IMR-90 (cell line): Measurements from ENCODE around the gene FSTL3. TPM values are rescaled to one million over a fixed set of nuclear protein-coding genes. Genes with fewer than 3 reads are reported as not detected.

Source experiments
- ATAC-seq: fragments of 200-7000 bp; cut with Tn5 transposase; 2 replicates; pipeline ENCODE4 v1.9.1; 2020; ENCODE audit warnings: low read depth, mild to moderate bottlenecking, moderate library complexity
- BruUV-seq: library from RNA; stranded (reverse); fragments of 400-500 nt; replicated peaks from 2 replicates; lab custom pipeline; 2021; lab: Mats Ljungman, UMichigan
- CTCF ChIA-PET: fragments of 300-600 bp; formaldehyde crosslinking; extraction: SDS; loops from one replicate; lab custom pipeline; 2021; ENCODE audit warnings: antibody characterized with exemption; lab: Yijun Ruan, JAX
- POLR2A ChIA-PET: fragments of 300-600 bp; sonication (Branson Sonifier 250); formaldehyde crosslinking; loops from one replicate; lab custom pipeline; 2022; ENCODE audit warnings: antibody characterized with exemption; ENCODE audit not compliant: unreplicated experiment; lab: Charles Lee
- DNase-seq: peaks from one replicate; pipeline ENCODE4 v3.0.0; 2013
- H2AFZ ChIP-seq: replicated peaks from 2 replicates; pipeline ENCODE3; 2013; ENCODE audit warnings: low read length, mild to moderate bottlenecking; ENCODE audit not compliant: poor library complexity
- H2AK5ac ChIP-seq: 2 replicates; pipeline ENCODE4 v1.6.1; 2013; ENCODE audit warnings: low read depth, low read length, inconsistent platforms
- H2AK9ac ChIP-seq: replicated peaks from 2 replicates; pipeline ENCODE3; 2013; ENCODE audit warnings: mild to moderate bottlenecking, low read depth, low read length, moderate library complexity; ENCODE audit not compliant: poor library complexity
- H2BK120ac ChIP-seq: 2 replicates; pipeline ENCODE4 v1.6.1; 2013; ENCODE audit warnings: low read depth, low read length, inconsistent platforms
- H2BK15ac ChIP-seq: 3 replicates; pipeline ENCODE4 v1.6.1; 2013; ENCODE audit warnings: low read depth, low read length, inconsistent platforms
- H2BK20ac ChIP-seq: 2 replicates; pipeline ENCODE4 v1.6.1; 2013; ENCODE audit warnings: low read depth, mild to moderate bottlenecking, inconsistent platforms, low read length, moderate library complexity
- H2BK5ac ChIP-seq: 2 replicates; pipeline ENCODE4 v1.6.1; 2013; ENCODE audit warnings: mild to moderate bottlenecking, low read depth, low read length, inconsistent platforms; ENCODE audit not compliant: poor library complexity, severe bottlenecking
- H3K14ac ChIP-seq: replicated peaks from 2 replicates; pipeline ENCODE4 v1.6.1; 2013; ENCODE audit warnings: low read depth, low read length, inconsistent platforms
- H3K18ac ChIP-seq: 2 replicates; pipeline ENCODE4 v1.6.1; 2013; ENCODE audit warnings: low read depth, low read length, control low read depth
- H3K23ac ChIP-seq: 2 replicates; pipeline ENCODE4 v1.6.1; 2013; ENCODE audit warnings: low read depth, low read length, inconsistent platforms
- H3K27ac ChIP-seq: 2 replicates; pipeline ENCODE4 v1.5.1; 2013; ENCODE audit warnings: mild to moderate bottlenecking, control low read depth, low read length; ENCODE audit not compliant: insufficient read depth
- H3K27me3 ChIP-seq: 2 replicates; pipeline ENCODE4 v1.6.1; 2013; ENCODE audit warnings: low read length; ENCODE audit not compliant: control insufficient read depth, insufficient read depth
- H3K36me3 ChIP-seq: 2 replicates; pipeline ENCODE4 v1.6.1; 2013; ENCODE audit warnings: low read length, mixed read lengths; ENCODE audit not compliant: control insufficient read depth, insufficient read depth
- H3K4ac ChIP-seq: 2 replicates; pipeline ENCODE4 v1.6.1; 2013; ENCODE audit warnings: low read depth, low read length, inconsistent platforms
- H3K4me1 ChIP-seq: 2 replicates; pipeline ENCODE4 v1.6.1; 2013; ENCODE audit warnings: low read length, mixed read lengths; ENCODE audit not compliant: control insufficient read depth, insufficient read depth
- H3K4me2 ChIP-seq: 2 replicates; pipeline ENCODE4 v1.6.1; 2013; ENCODE audit warnings: low read depth, mild to moderate bottlenecking, control low read depth, low read length, moderate library complexity
- H3K4me3 ChIP-seq: 2 replicates; pipeline ENCODE4 v1.5.1; 2013; ENCODE audit warnings: low read depth, mild to moderate bottlenecking, control low read depth, low read length, moderate library complexity; ENCODE audit not compliant: insufficient read depth
- H3K56ac ChIP-seq: 2 replicates; pipeline ENCODE4 v1.6.1; 2013; ENCODE audit warnings: low read length, inconsistent platforms; ENCODE audit not compliant: insufficient read depth; ENCODE audit errors: extremely low read depth
- H3K79me1 ChIP-seq, 2 experiments: 2 replicates each; pipeline ENCODE4 v1.6.1; 2013; ENCODE audit warnings: low read length in 2 of 2, inconsistent platforms in 1 of 2, low read depth in 1 of 2
- H3K9ac ChIP-seq: 2 replicates; pipeline ENCODE4 v1.6.1; 2013; ENCODE audit warnings: low read depth, low read length, control low read depth
- H3K9me1 ChIP-seq: 2 replicates; pipeline ENCODE4 v1.6.1; 2013; ENCODE audit warnings: low read length, inconsistent platforms; ENCODE audit not compliant: insufficient read depth
- H3K9me3 ChIP-seq: 2 replicates; pipeline ENCODE4 v1.6.1; 2013; ENCODE audit warnings: low read length; ENCODE audit not compliant: control insufficient read depth, insufficient read depth
- H4K20me1 ChIP-seq: 2 replicates; pipeline ENCODE4 v1.6.1; 2013; ENCODE audit warnings: low read length, inconsistent platforms; ENCODE audit not compliant: insufficient read depth
- H4K5ac ChIP-seq: 2 replicates; pipeline ENCODE4 v1.6.1; 2013; ENCODE audit warnings: mild to moderate bottlenecking, low read depth, low read length, control low read depth
- H4K8ac ChIP-seq, 2 experiments: 2 replicates each; pipeline ENCODE4 v1.6.1; 2013; ENCODE audit warnings: low read depth in 2 of 2, low read length in 2 of 2, control low read depth in 1 of 2, inconsistent platforms in 1 of 2
- H4K91ac ChIP-seq: 2 replicates; pipeline ENCODE4 v1.6.1; 2013; ENCODE audit warnings: low read depth, low read length, inconsistent platforms; ENCODE audit not compliant: insufficient read depth
- MAFK ChIP-seq: IDR thresholded peaks from 2 replicates; pipeline ENCODE4 v1.6.1; 2012; ENCODE audit warnings: low read depth, low read length, improper control_type of control experiment
- MXI1 ChIP-seq: IDR thresholded peaks from 2 replicates; pipeline ENCODE4 v1.6.1; 2012; ENCODE audit warnings: low read depth, mild to moderate bottlenecking, low read length, moderate library complexity, borderline replicate concordance
- NFE2L2 ChIP-seq: fragments of 150-350 bp; IDR thresholded peaks from 2 replicates; pipeline ENCODE4 v1.6.1; 2016; ENCODE audit warnings: low read depth, mild to moderate bottlenecking, low read length
- USF2 ChIP-seq: fragments of 150-350 bp; IDR thresholded peaks from 2 replicates; pipeline ENCODE4 v1.6.1; 2017; ENCODE audit warnings: mild to moderate bottlenecking, antibody characterized with exemption, low read length, low read depth
- WGBS, 2 experiments: methylation state at CpG; one replicate each; pipeline versions ENCODE4 v1.1.5 to v1.1.7; 2013; ENCODE audit warnings: missing lambda C conversion rate in 2 of 2; ENCODE audit not compliant: insufficient read length in 1 of 2; ENCODE audit errors: extremely low coverage in 2 of 2; 5-methylcytosine and 5-hydroxymethylcytosine counted together
- dilution Hi-C: fragments of 300-500 bp; cut with HindIII; formaldehyde crosslinking; loops from one replicate; pipeline ENCODE4 v1.14.3; 2018; ENCODE audit warnings: low sequenced_read_pairs; ENCODE audit not compliant: unreplicated experiment
- in situ Hi-C: fragments of 300-500 bp; cut with MboI; formaldehyde crosslinking; loops from 3 replicates; pipeline ENCODE4 v1.14.3; 2019; ENCODE audit warnings: low sequenced_read_pairs, inconsistent platforms, mixed read lengths
- intact Hi-C: fragments of 100-400 bp; cut with micrococcal nuclease; formaldehyde crosslinking; loops from 2 replicates; pipeline ENCODE4 v1.10.0; 2022
- polyA plus RNA-seq, 3 experiments: library from polyadenylated mRNA; depleted of rRNA; stranded (reverse); fragments of >200 nt; gene quantifications; 2 replicates each; pipeline ENCODE4 v1.2.3, GENCODE V29; 2012; ENCODE audit warnings: low replicate concordance in 1 of 3
- total RNA-seq: library from RNA; depleted of rRNA; stranded (reverse); fragments of >200 nt; gene quantifications from 2 replicates; pipeline ENCODE4 v1.2.3, GENCODE V29; 2012

FSTL3 gene
- total and polyA plus RNA-seq, 2 of the 4 experiments (the other 2 are of a cell fraction): 32.3 to 76.9 TPM

DNA sequence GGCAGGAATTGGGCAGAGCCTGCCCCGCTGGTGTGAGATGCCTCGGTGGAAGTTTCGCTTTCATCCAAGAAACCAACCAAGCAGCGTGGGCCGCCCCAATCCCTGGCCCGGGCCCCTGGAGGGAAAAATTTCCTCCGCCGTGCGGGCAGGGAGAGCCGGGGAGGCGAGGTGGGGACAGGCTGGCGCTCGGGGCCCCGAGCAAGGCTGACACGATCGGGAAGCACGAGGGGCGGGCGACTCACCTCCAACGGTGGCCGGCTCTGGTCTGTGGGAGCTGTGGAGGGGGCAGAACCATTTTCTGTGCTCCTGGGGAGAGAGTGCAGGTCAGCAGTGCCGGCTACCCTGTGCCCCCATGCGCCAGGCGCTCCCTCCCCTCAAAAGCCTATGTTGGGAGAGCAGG lies 24.2 kb upstream of the FSTL3 start:
- in situ Hi-C loops (no loop called here), intact Hi-C loops (no loop called here), dilution Hi-C loops (no loop called here)
- no peak for TF ChIP-seq USF2
- TF ChIP-seq MAFK: no peak
- TF ChIP-seq MXI1: no peak
- no peak for TF ChIP-seq NFE2L2
- Histone ChIP-seq H3K9ac (no peak overlapping the region), H4K5ac (no peak overlapping the region), H2AK5ac (no peak overlapping the region), H4K8ac (no peak overlapping the region), H2BK5ac (no peak overlapping the region), H3K4me2 (no peak overlapping the region), H4K20me1 (peaks cover 51% of the 10 kb centered on the region), H3K9me1 (no peaks in the 10 kb centered on the region), H3K4me1 (no peaks in the 10 kb centered on the region), H3K4ac (no peak overlapping the region), H3K56ac (no peak overlapping the region), H3K79me1 (peaks cover 0 to 39% of the 10 kb centered on the region in 2 experiments; a peak in 3 of 4 replicates), H4K91ac (no peak overlapping the region), H3K14ac (no peak overlapping the region), H2BK20ac (no peak overlapping the region), H3K9me3 (no peaks in the 10 kb centered on the region), H3K23ac (no peak overlapping the region), H2BK15ac (no peak overlapping the region), H3K27me3 (no peaks in the 10 kb centered on the region), H3K4me3 (no peak overlapping the region), H2AFZ (no peak overlapping the region), H3K27ac (no peak overlapping the region), H2AK9ac (no peak overlapping the region), H3K36me3 (peaks cover 43% of the 10 kb centered on the region), H2BK120ac (no peak overlapping the region), H3K18ac (no peak overlapping the region)
- BruUV-seq: no TSS peak
- DNase-seq (no peak), ATAC-seq (no peak)
- 98% methylated on average over 14 of the region's 24 CpGs; no CpG with 5 or more reads in 1 of the 2 experiments for WGBS, 2 experiments
- POLR2A ChIA-PET: no interaction called here
- CTCF ChIA-PET: no interaction called here
